Natural killer cell (primary cell): ENCODE measurements around the gene JAZF1. TPM values are rescaled to one million over a fixed set of nuclear protein-coding genes. Genes with fewer than 3 reads are reported as not detected.

ENCODE experiments used
- ATAC-seq, 3 donors: fragments of 150-1000 bp in 2 of 3; fragments of 200-7000 bp in 1 of 3; cut with Tn5 transposase; 1 replicate in 1 of 3; 2 replicates in 2 of 3; pipeline ENCODE4 v1.10.0; 2021; ENCODE audit warnings: mild to moderate bottlenecking in 2 of 3, moderate library complexity in 2 of 3
- DNase-seq, 2 donors: peaks; one replicate each; pipeline versions ENCODE4 v3.0.0 to v3.0.0-alpha.2; 2013 to 2021; ENCODE audit warnings: mixed read lengths in 1 of 2
- H3K27ac ChIP-seq: one replicate; pipeline ENCODE4 v1.5.1; 2013; ENCODE audit warnings: mild to moderate bottlenecking, low read length
- H3K27me3 ChIP-seq: one replicate; pipeline ENCODE4 v1.6.1; 2013; ENCODE audit warnings: low read length; ENCODE audit not compliant: control insufficient read depth, insufficient read depth
- H3K36me3 ChIP-seq: one replicate; pipeline ENCODE4 v1.6.1; 2013; ENCODE audit warnings: low read length; ENCODE audit not compliant: control insufficient read depth, insufficient read depth
- H3K4me1 ChIP-seq: one replicate; pipeline ENCODE4 v1.6.1; 2013; ENCODE audit warnings: low read length; ENCODE audit not compliant: control insufficient read depth, insufficient read depth
- H3K4me3 ChIP-seq: one replicate; pipeline ENCODE4 v1.5.1; 2013; ENCODE audit warnings: low read length
- H3K9me3 ChIP-seq: one replicate; pipeline ENCODE4 v1.6.1; 2013; ENCODE audit warnings: low read length; ENCODE audit not compliant: control insufficient read depth, insufficient read depth
- H3K27ac Mint-ChIP-seq, 2 donors: one replicate each; pipeline ENCODE4 v1.8.0; 2022; ENCODE audit warnings: mild to moderate bottlenecking in 2 of 2, mixed read lengths in 2 of 2, moderate library complexity in 1 of 2
- H3K27me3 Mint-ChIP-seq, 2 donors: one replicate each; pipeline ENCODE4 v1.8.0; 2022; ENCODE audit warnings: low read depth in 2 of 2, mixed read lengths in 2 of 2
- H3K36me3 Mint-ChIP-seq: one replicate; pipeline ENCODE4 v1.8.0; 2022; ENCODE audit warnings: mixed read lengths
- H3K4me1 Mint-ChIP-seq, 2 donors: one replicate each; pipeline ENCODE4 v1.8.0; 2022; ENCODE audit warnings: mixed read lengths in 2 of 2
- H3K4me3 Mint-ChIP-seq: one replicate; pipeline ENCODE4 v1.8.0; 2022; ENCODE audit warnings: mild to moderate bottlenecking, moderate library complexity, mixed read lengths
- H3K9me3 Mint-ChIP-seq, 2 donors: one replicate each; pipeline ENCODE4 v1.8.0; 2022; ENCODE audit warnings: mixed read lengths in 2 of 2
- CTCF ChIP-seq: fragments of 200-600 bp; IDR thresholded peaks from one replicate; pipeline ENCODE4 v1.8.0; 2022; ENCODE audit warnings: antibody characterized with exemption
- WGBS: methylation state at CpG from one replicate; pipeline ENCODE4 v1.1.7; 2013; ENCODE audit warnings: missing lambda C conversion rate; ENCODE audit not compliant: insufficient coverage; 5-methylcytosine and 5-hydroxymethylcytosine counted together
- intact Hi-C: fragments of 100-400 bp; cut with micrococcal nuclease; formaldehyde crosslinking; loops from one replicate; pipeline ENCODE4 v1.14.2; 2022
- total RNA-seq, 4 donors: library from RNA; stranded (reverse); fragments of 120-200 nt in 1 of 4; gene quantifications; one replicate each; pipeline versions ENCODE4 v1.2.3 to v1.2.4, GENCODE V29; 2013 to 2022

Gene JAZF1
- total RNA-seq, 3 donors from 2014 or later (not counting 1 experiment from before 2014, with no cell fraction given): 82.5 to 89.7 (median 87.6) TPM

- Mint-ChIP-seq H3K36me3 (peaks cover 8% of the 10 kb centered on the region), H3K4me1 (peaks cover 40 to 43% of the 10 kb centered on the region in 2 donors), H3K27me3 (no peaks in the 10 kb centered on the region), H3K4me3 (no peak overlapping the region), H3K9me3 (peaks cover 3 to 5% of the 10 kb centered on the region in 2 donors), H3K27ac (no peak overlapping the region)
- Histone ChIP-seq H3K27me3 (no peaks in the 10 kb centered on the region), H3K27ac (no peak overlapping the region), H3K36me3 (peaks cover 3% of the 10 kb centered on the region), H3K9me3 (no peaks in the 10 kb centered on the region), H3K4me3 (no peak overlapping the region), H3K4me1 (no peaks in the 10 kb centered on the region)
- no peak for ATAC-seq
- no peak for DNase-seq
- intact Hi-C loops: no loop called here
- 100% methylated on average over 4 of the region's 5 CpGs for WGBS
- no peak for TF ChIP-seq CTCF
These were observed 330.1 kb downstream of the JAZF1 start for GRCh38 chr7:27850531-27850930.

- no peak overlapping the region for H3K4me3 Mint-ChIP-seq
- intact Hi-C loops: no loop called here
- no peaks in the 10 kb centered on the region for H3K27me3 ChIP-seq
- no peak for TF ChIP-seq CTCF
- no peaks in the 10 kb centered on the region for H3K9me3 Mint-ChIP-seq
- peaks cover 3% of the 10 kb centered on the region for H3K36me3 ChIP-seq
- no peak overlapping the region for H3K27ac ChIP-seq
- no peaks in the 10 kb centered on the region for H3K27me3 Mint-ChIP-seq
- no peak overlapping the region for H3K4me3 ChIP-seq
- H3K4me1 ChIP-seq: no peaks in the 10 kb centered on the region
- 100% methylated on average over 2 of the region's 3 CpGs for WGBS
- peak overlapping the region; percentile 10 to 56 for H3K27ac Mint-ChIP-seq
- H3K36me3 Mint-ChIP-seq: no peaks in the 10 kb centered on the region
- H3K9me3 ChIP-seq: no peaks in the 10 kb centered on the region
- peaks cover 10 to 11% of the 10 kb centered on the region in 2 donors for H3K4me1 Mint-ChIP-seq
- DNase-seq (no peak), ATAC-seq (peak in 1 of 3 donors; percentile 18)
These were observed 334.2 kb downstream of the JAZF1 start for GRCh38 chr7:27846388-27846787.

- H3K4me3 Mint-ChIP-seq: no peak overlapping the region
- ATAC-seq (no peak), DNase-seq (no peak)
- no peaks in the 10 kb centered on the region for H3K27me3 Mint-ChIP-seq
- H3K27ac Mint-ChIP-seq: peak overlapping the region; percentile 8 to 10
- peaks cover 22% of the 10 kb centered on the region for H3K36me3 ChIP-seq
- 97% methylated on average over 15 of the region's 15 CpGs for WGBS
- no peaks in the 10 kb centered on the region for H3K9me3 ChIP-seq
- peaks cover 12 to 14% of the 10 kb centered on the region in 2 donors for H3K4me1 Mint-ChIP-seq
- intact Hi-C loops: no loop called here
- H3K4me3 ChIP-seq: no peak overlapping the region
- no peaks in the 10 kb centered on the region for H3K4me1 ChIP-seq
- no peaks in the 10 kb centered on the region for H3K27me3 ChIP-seq
- TF ChIP-seq CTCF: no peak
- no peaks in the 10 kb centered on the region for H3K36me3 Mint-ChIP-seq
- no peak overlapping the region for H3K27ac ChIP-seq
- H3K9me3 Mint-ChIP-seq: no peaks in the 10 kb centered on the region
These were observed 336.9 kb downstream of the JAZF1 start for GRCh38 chr7:27843584-27844305.

GRCh38 chr7:27842851-27843250, 337.7 kb downstream of the JAZF1 start:
- no peaks in the 10 kb centered on the region for H3K27me3 ChIP-seq
- H3K4me1 ChIP-seq: no peaks in the 10 kb centered on the region
- H3K4me3 Mint-ChIP-seq: no peak overlapping the region
- no peak overlapping the region for H3K27ac ChIP-seq
- H3K27me3 Mint-ChIP-seq: no peaks in the 10 kb centered on the region
- no peaks in the 10 kb centered on the region for H3K9me3 ChIP-seq
- H3K36me3 ChIP-seq: peaks cover 24% of the 10 kb centered on the region
- no peak for TF ChIP-seq CTCF
- 96% methylated on average over 9 of the region's 9 CpGs for WGBS
- intact Hi-C loops: no loop called here
- peak overlapping the region; percentile 8 to 10 for H3K27ac Mint-ChIP-seq
- no peaks in the 10 kb centered on the region for H3K36me3 Mint-ChIP-seq
- ATAC-seq: no peak
- no peaks in the 10 kb centered on the region for H3K9me3 Mint-ChIP-seq
- no peak overlapping the region for H3K4me3 ChIP-seq
- no peak for DNase-seq
- peaks cover 21 to 22% of the 10 kb centered on the region in 2 donors for H3K4me1 Mint-ChIP-seq
